Activated CD8-positive, alpha-beta memory T cell treated with anti-CD3 and anti-CD28 coated beads for 48 hours (primary cell): Measurements from ENCODE around the gene SRP68.

Source experiments
- DNase-seq, 3 experiments: peaks; one replicate each; pipeline ENCODE4 v3.0.0-alpha.2; 2020; ENCODE audit warnings: low read depth in 2 of 3, low spot score in 2 of 3

SRP68 gene

GRCh38 chr17:76000016-76000754 lies 72.1 kb downstream of the SRP68 start:
- DNase-seq, result peak; percentile 33 to 61 (median 59)

- DNase-seq, result no peak
Measured at GRCh38 chr17:75998327-75998795, 74.0 kb downstream of the SRP68 start.

- peak in 1 of 3 experiments; percentile 13 for DNase-seq
Measured at GRCh38 chr17:75996665-75997590, 75.4 kb downstream of the SRP68 start.

- DNase-seq, result no peak
Measured at GRCh38 chr17:75995385-75995925, 76.9 kb downstream of the SRP68 start.

GRCh38 chr17:75994802-75995370 lies 77.4 kb downstream of the SRP68 start:
- DNase-seq, result no peak

GRCh38 chr17:75991396-75991795 lies 80.9 kb downstream of the SRP68 start:
- no peak for DNase-seq
